GM19025 (cell line): ENCODE data around the gene ARHGAP44.
"Not testable (repeated sequence)": the region's sequence is repeated elsewhere in the genome, so short reads cannot be mapped to it uniquely, and the experiment has no call there.

Experiments
- ATAC-seq: cut with Tn5 transposase; IDR thresholded peaks from one replicate; pipeline ENCODE4 v1.9.1; 2021; ENCODE audit warnings: mild to moderate bottlenecking, low read depth, moderate library complexity; ENCODE audit not compliant: unreplicated experiment

Gene ARHGAP44

GRCh38 chr17:12815642-12816141 lies 26.4 kb downstream of the ARHGAP44 start:
- ATAC-seq: peak; percentile 99

- no peak for ATAC-seq
Measured at GRCh38 chr17:12821376-12821940, 32.2 kb downstream of the ARHGAP44 start.

GRCh38 chr17:12826431-12826830 lies 37.1 kb downstream of the ARHGAP44 start:
- ATAC-seq: no peak

- ATAC-seq: no peak
Measured at GRCh38 chr17:12830777-12831247, 41.5 kb downstream of the ARHGAP44 start.

- ATAC-seq: no peak
Measured at GRCh38 chr17:12831839-12832238, 42.5 kb downstream of the ARHGAP44 start.

GRCh38 chr17:12839042-12839441 lies 49.7 kb downstream of the ARHGAP44 start:
- no peak for ATAC-seq

GRCh38 chr17:12842936-12843335 lies 53.6 kb downstream of the ARHGAP44 start:
- ATAC-seq: no peak

GRCh38 chr17:12850996-12851395 lies 61.7 kb downstream of the ARHGAP44 start:
- ATAC-seq: no peak

GRCh38 chr17:12851901-12852435 lies 62.7 kb downstream of the ARHGAP44 start:
- no peak for ATAC-seq

GRCh38 chr17:12853921-12854320 lies 64.6 kb downstream of the ARHGAP44 start:
- no peak for ATAC-seq

- no peak for ATAC-seq
Measured at GRCh38 chr17:12856416-12856815, 67.1 kb downstream of the ARHGAP44 start.

- ATAC-seq: no peak
Measured at GRCh38 chr17:12857592-12857991, 68.3 kb downstream of the ARHGAP44 start.

GRCh38 chr17:12859520-12859919 lies 70.2 kb downstream of the ARHGAP44 start:
- ATAC-seq: no peak

- ATAC-seq: no peak
Measured at GRCh38 chr17:12865769-12866168, 76.5 kb downstream of the ARHGAP44 start.

GRCh38 chr17:12866244-12866643 lies 76.9 kb downstream of the ARHGAP44 start:
- ATAC-seq: no peak

GRCh38 chr17:12867726-12868125 lies 78.4 kb downstream of the ARHGAP44 start:
- ATAC-seq: no peak

- ATAC-seq: not testable (repeated sequence)
Measured at GRCh38 chr17:12873415-12874125, 84.3 kb downstream of the ARHGAP44 start.

- ATAC-seq: no peak
Measured at GRCh38 chr17:12877953-12878669, 88.8 kb downstream of the ARHGAP44 start.

GRCh38 chr17:12879096-12879495 lies 89.8 kb downstream of the ARHGAP44 start:
- ATAC-seq: not testable (repeated sequence)

- ATAC-seq: no peak
Measured at GRCh38 chr17:12883472-12883871, 94.2 kb downstream of the ARHGAP44 start.

GRCh38 chr17:12887088-12887487 lies 97.8 kb downstream of the ARHGAP44 start:
- no peak for ATAC-seq
